T-cell (primary cell): ENCODE measurements around the gene MCL1. TPM values are rescaled to one million over a fixed set of nuclear protein-coding genes. Genes with fewer than 3 reads are reported as not detected.

ENCODE experiments used
- ATAC-seq, 4 experiments: fragments of 200-7000 bp in 3 of 4; fragments of 150-1000 bp in 1 of 4; cut with Tn5 transposase; replicated peaks in 1 of 4; 1 replicate in 3 of 4; 2 replicates in 1 of 4; pipeline ENCODE4 v1.10.0; 2021; ENCODE audit warnings: moderate library complexity in 3 of 4, mild to moderate bottlenecking in 2 of 4, moderate number of reproducible peaks in 1 of 4
- CTCF ChIA-PET, 2 donors: fragments of 300-600 bp; sonication (Branson Sonifier 250); formaldehyde crosslinking; loops; one replicate each; lab custom pipeline; 2022; ENCODE audit warnings: antibody characterized with exemption in 2 of 2; lab: Charles Lee
- POLR2A ChIA-PET, 2 donors: fragments of 300-600 bp; sonication (Branson Sonifier 250); formaldehyde crosslinking; loops; one replicate each; lab custom pipeline; 2022; ENCODE audit warnings: antibody characterized with exemption in 2 of 2; lab: Charles Lee
- DNase-seq, 35 experiments: peaks; one replicate each; pipeline versions ENCODE4 v3.0.0 to v3.0.0-alpha.2; 2013 to 2023
- H3K27ac ChIP-seq: one replicate; pipeline ENCODE4 v1.5.1; 2013; ENCODE audit warnings: low read length
- H3K27me3 ChIP-seq, 2 experiments: replicated peaks in 1 of 2; 1 replicate in 1 of 2; 2 replicates in 1 of 2; pipeline versions ENCODE4 v1.6.1 to v1.7.0; 2013; ENCODE audit warnings: low read length in 1 of 2, mixed read lengths in 1 of 2; ENCODE audit not compliant: control insufficient read depth in 2 of 2, insufficient read depth in 2 of 2; ENCODE audit errors: extremely low read depth in 1 of 2
- H3K36me3 ChIP-seq, 2 donors: 1 replicate in 1 of 2; 2 replicates in 1 of 2; pipeline versions ENCODE4 v1.6.1 to v1.7.0; 2013; ENCODE audit warnings: low read length in 1 of 2; ENCODE audit not compliant: control insufficient read depth in 2 of 2, insufficient read depth in 1 of 2; ENCODE audit errors: extremely low read depth in 1 of 2
- H3K4me1 ChIP-seq, 2 experiments: 1 replicate in 1 of 2; 2 replicates in 1 of 2; pipeline versions ENCODE4 v1.6.1 to v1.7.0; 2013; ENCODE audit warnings: low read length in 2 of 2, mixed read lengths in 1 of 2; ENCODE audit not compliant: insufficient read depth in 2 of 2, control insufficient read depth in 1 of 2; ENCODE audit errors: extremely low read depth in 1 of 2
- H3K4me3 ChIP-seq, 2 donors: 1 replicate in 1 of 2; 2 replicates in 1 of 2; pipeline versions ENCODE4 v1.5.1 to v1.7.0; 2013; ENCODE audit warnings: mild to moderate bottlenecking in 2 of 2, low read length in 1 of 2, moderate library complexity in 1 of 2; ENCODE audit not compliant: control insufficient read depth in 1 of 2; ENCODE audit errors: extremely low read depth in 1 of 2
- H3K9me3 ChIP-seq: 2 replicates; pipeline ENCODE4 v1.7.0; 2013
- H3K27ac Mint-ChIP-seq, 2 donors: one replicate each; pipeline ENCODE4 v1.8.0; 2020 to 2021; ENCODE audit warnings: mild to moderate bottlenecking in 2 of 2, mixed read lengths in 2 of 2
- H3K27me3 Mint-ChIP-seq, 2 donors: one replicate each; pipeline ENCODE4 v1.8.0; 2021 to 2022; ENCODE audit warnings: mixed read lengths in 2 of 2
- H3K36me3 Mint-ChIP-seq: one replicate; pipeline ENCODE4 v1.8.0; 2021; ENCODE audit warnings: mixed read lengths
- H3K4me1 Mint-ChIP-seq, 3 donors: one replicate each; pipeline ENCODE4 v1.8.0; 2020 to 2022; ENCODE audit warnings: mixed read lengths in 3 of 3, mild to moderate bottlenecking in 1 of 3
- H3K4me3 Mint-ChIP-seq, 3 donors: one replicate each; pipeline ENCODE4 v1.8.0; 2020 to 2022; ENCODE audit warnings: mild to moderate bottlenecking in 3 of 3, mixed read lengths in 3 of 3, moderate library complexity in 3 of 3
- H3K9me3 Mint-ChIP-seq, 3 donors: one replicate each; pipeline ENCODE4 v1.8.0; 2020 to 2022; ENCODE audit warnings: mixed read lengths in 3 of 3
- WGBS: methylation state at CpG from one replicate; pipeline ENCODE4 v1.1.5; 2013; ENCODE audit warnings: missing lambda C conversion rate; ENCODE audit not compliant: insufficient coverage; 5-methylcytosine and 5-hydroxymethylcytosine counted together
- total RNA-seq, 35 experiments: library from RNA in 6 of 35; stranded (reverse) in 6 of 35; fragments of 120-200 nt in 1 of 35; gene quantifications; one replicate each; pipeline versions ENCODE4 v1.2.1 to v1.2.4 and lab custom pipeline; 2013 to 2026

Gene MCL1
- total RNA-seq, 5 donors from 2014 or later (not counting 1 experiment from before 2014, with no cell fraction given), result 478 to 731 (median 517) TPM

DNA sequence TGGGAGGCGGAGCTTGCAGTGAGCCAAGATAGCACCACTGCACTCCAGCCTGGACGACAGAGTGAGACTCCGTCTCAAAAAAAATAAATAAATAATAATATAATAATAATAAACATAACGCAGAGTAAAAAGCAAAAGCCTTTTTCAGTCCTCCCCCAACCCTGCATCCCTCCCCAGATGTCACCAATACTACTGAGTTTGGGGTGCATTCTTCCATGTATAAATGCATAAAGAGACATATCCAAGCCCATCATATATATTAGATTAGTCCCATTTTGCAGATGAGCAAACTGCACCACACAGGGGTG lies 31.1 kb downstream of the MCL1 start:
- Histone ChIP-seq H3K4me1 (peaks cover 0 to 31% of the 10 kb centered on the region in 2 experiments), H3K4me3 (peak overlapping the region; percentile 40 to 64), H3K27me3 (peaks cover 2 to 80% of the 10 kb centered on the region in 2 experiments), H3K36me3 (no peaks in the 10 kb centered on the region), H3K9me3 (no peaks in the 10 kb centered on the region), H3K27ac (no peak overlapping the region)
- WGBS, result no CpG with 5 or more reads among the region's 4 CpGs
- Mint-ChIP-seq H3K27ac (no peak overlapping the region), H3K4me3 (peak overlapping the region; percentile 72 to 80 (median 73)), H3K36me3 (no peaks in the 10 kb centered on the region), H3K9me3 (no peaks in the 10 kb centered on the region), H3K27me3 (peaks cover 11 to 30% of the 10 kb centered on the region in 2 donors), H3K4me1 (peaks cover 19 to 29% (median 26%) of the 10 kb centered on the region in 3 donors)
- POLR2A ChIA-PET, result interaction anchor here (0.6 to 1.1 kb wide), 5 partner anchors 63 to 459 kb away, joined by 3 to 5 read pairs (median 3); no protein-coding TSS in a partner anchor
- CTCF ChIA-PET, result interaction anchor here (0.6 to 1.1 kb wide), 3 partner anchors 9 to 145 kb away, joined by 3 to 4 read pairs (median 3); no protein-coding TSS in a partner anchor
- ATAC-seq, result no peak
- no peak for DNase-seq

- Mint-ChIP-seq H3K27ac (no peak overlapping the region), H3K27me3 (peaks cover 11 to 37% of the 10 kb centered on the region in 2 donors), H3K9me3 (no peaks in the 10 kb centered on the region), H3K4me1 (peaks cover 11 to 18% (median 15%) of the 10 kb centered on the region in 3 donors), H3K4me3 (no peak overlapping the region), H3K36me3 (no peaks in the 10 kb centered on the region)
- ATAC-seq, result no peak
- CTCF ChIA-PET, result no interaction called here
- POLR2A ChIA-PET, result interaction anchor here in 1 of 2 donors (0.6 kb wide), 1 partner anchor 18 kb away, joined by 6 read pairs; no protein-coding TSS in a partner anchor
- no peak for DNase-seq
- Histone ChIP-seq H3K27me3 (peaks cover 2 to 69% of the 10 kb centered on the region in 2 experiments), H3K36me3 (no peaks in the 10 kb centered on the region), H3K9me3 (no peaks in the 10 kb centered on the region), H3K4me1 (peaks cover 0 to 23% of the 10 kb centered on the region in 2 experiments), H3K4me3 (no peak overlapping the region), H3K27ac (no peak overlapping the region)
- 94% methylated on average over 9 of the region's 16 CpGs for WGBS
Observed at GRCh38 chr1:150546294-150546937, 33.0 kb downstream of the MCL1 start.

GRCh38 chr1:150545486-150546032 lies 33.9 kb downstream of the MCL1 start:
- no peaks in the 10 kb centered on the region for H3K36me3 Mint-ChIP-seq
- Histone ChIP-seq H3K4me3 (no peak overlapping the region), H3K36me3 (no peaks in the 10 kb centered on the region), H3K27me3 (peaks cover 2 to 60% of the 10 kb centered on the region in 2 experiments), H3K4me1 (peaks cover 0 to 14% of the 10 kb centered on the region in 2 experiments), H3K27ac (no peak overlapping the region), H3K9me3 (no peaks in the 10 kb centered on the region)
- peaks cover 7 to 11% (median 9%) of the 10 kb centered on the region in 3 donors for H3K4me1 Mint-ChIP-seq
- no CpG with 5 or more reads among the region's 6 CpGs for WGBS
- no peak overlapping the region for H3K27ac Mint-ChIP-seq
- ATAC-seq (no peak), DNase-seq (no peak)
- no peak overlapping the region for H3K4me3 Mint-ChIP-seq
- no peaks in the 10 kb centered on the region for H3K9me3 Mint-ChIP-seq
- H3K27me3 Mint-ChIP-seq, result peaks cover 11 to 37% of the 10 kb centered on the region in 2 donors
- POLR2A ChIA-PET, result interaction anchor here (0.6 to 0.7 kb wide), 2 partner anchors 34 to 413 kb away, joined by 5 to 14 read pairs; partner anchors contain the start of gene MCL1 (in 1 of the 2)
- CTCF ChIA-PET, result interaction anchor here in 1 of 2 donors (0.6 to 0.7 kb wide), 2 partner anchors 14 to 333 kb away, joined by 3 to 5 read pairs; no protein-coding TSS in a partner anchor

- no peak overlapping the region for H3K4me3 ChIP-seq
- ATAC-seq, result no peak
- CTCF ChIA-PET, result interaction anchor here in 1 of 2 donors (0.6 kb wide), 3 partner anchors 74 to 173 kb away, joined by 3 to 5 read pairs (median 3); no protein-coding TSS in a partner anchor
- Mint-ChIP-seq H3K36me3 (no peaks in the 10 kb centered on the region), H3K9me3 (no peaks in the 10 kb centered on the region), H3K4me1 (peaks cover 3 to 5% (median 4%) of the 10 kb centered on the region in 3 donors), H3K27ac (no peak overlapping the region), H3K27me3 (peaks cover 11 to 33% of the 10 kb centered on the region in 2 donors), H3K4me3 (no peak overlapping the region)
- no peaks in the 10 kb centered on the region for H3K36me3 ChIP-seq
- POLR2A ChIA-PET, result interaction anchor here in 1 of 2 donors (0.6 kb wide), 2 partner anchors 151 to 213 kb away, joined by 8 to 14 read pairs; no protein-coding TSS in a partner anchor
- peaks cover 0 to 5% of the 10 kb centered on the region in 2 experiments for H3K4me1 ChIP-seq
- WGBS, result no CpG with 5 or more reads among the region's 3 CpGs
- H3K27me3 ChIP-seq, result peaks cover 2 to 48% of the 10 kb centered on the region in 2 experiments
- DNase-seq, result no peak
- H3K27ac ChIP-seq, result no peak overlapping the region
- no peaks in the 10 kb centered on the region for H3K9me3 ChIP-seq
Observed at GRCh38 chr1:150544204-150544603, 35.2 kb downstream of the MCL1 start.

DNA sequence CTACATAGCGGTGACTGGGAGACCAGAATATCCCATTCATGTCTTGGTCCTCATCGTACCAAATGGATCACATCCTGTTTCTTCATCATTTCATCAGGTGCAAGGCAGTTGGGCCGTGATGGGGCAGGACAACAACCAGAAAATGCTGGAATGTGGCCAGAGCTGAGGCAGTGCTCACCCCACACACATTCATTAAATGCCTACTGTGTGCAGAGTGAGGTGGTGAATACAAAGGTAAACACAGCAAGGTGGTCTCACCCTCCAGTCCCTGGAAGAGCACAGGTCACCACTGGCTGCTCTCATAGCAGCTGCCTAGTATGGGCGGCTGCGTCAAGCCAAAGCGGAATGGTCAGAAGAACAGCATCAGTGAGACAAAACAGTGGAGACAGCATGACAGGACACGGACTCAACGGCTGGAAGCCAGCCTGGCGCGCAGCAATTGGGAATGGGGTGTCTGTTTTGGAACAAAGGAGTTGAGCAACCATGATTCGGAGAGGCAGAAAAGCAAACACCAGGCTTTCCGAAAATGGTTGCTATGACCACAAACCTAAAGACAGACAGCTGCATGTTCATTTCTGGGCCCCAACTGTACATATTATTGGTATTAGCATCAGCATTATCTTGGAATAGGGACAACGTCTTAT lies 35.8 kb downstream of the MCL1 start:
- ATAC-seq (no peak), DNase-seq (no peak)
- Histone ChIP-seq H3K27ac (no peak overlapping the region), H3K9me3 (no peaks in the 10 kb centered on the region), H3K36me3 (no peaks in the 10 kb centered on the region), H3K4me1 (peaks cover 0 to 4% of the 10 kb centered on the region in 2 experiments), H3K4me3 (no peak overlapping the region), H3K27me3 (peaks cover 2 to 51% of the 10 kb centered on the region in 2 experiments)
- no peak overlapping the region for H3K4me3 Mint-ChIP-seq
- no peak overlapping the region for H3K27ac Mint-ChIP-seq
- H3K4me1 Mint-ChIP-seq, result peaks cover 3 to 4% (median 4%) of the 10 kb centered on the region in 3 donors
- peaks cover 11 to 33% of the 10 kb centered on the region in 2 donors for H3K27me3 Mint-ChIP-seq
- no peaks in the 10 kb centered on the region for H3K36me3 Mint-ChIP-seq
- 95% methylated on average over 4 of the region's 13 CpGs for WGBS
- no peaks in the 10 kb centered on the region for H3K9me3 Mint-ChIP-seq
- CTCF ChIA-PET, result interaction anchor here in 1 of 2 donors (0.6 kb wide), 2 partner anchors 132 to 173 kb away, joined by 3 to 5 read pairs; no protein-coding TSS in a partner anchor
- POLR2A ChIA-PET, result interaction anchor here in 1 of 2 donors (0.6 kb wide), 1 partner anchor 151 kb away, joined by 14 read pairs; no protein-coding TSS in a partner anchor
